ENCODE data around the gene EPB41L2.

EPB41L2 gene

GRCh38 chr6:131001111-131001736 is 61.8 kb downstream of the EPB41L2 start:
- H3K4me3 ChIP-seq (ENCODE audit: low read depth, low read length): no peak overlapping the region
- TF ChIP-seq CTCF (IDR thresholded peaks at IDR 0.05; ENCODE audit: borderline replicate concordance, insufficient read depth, low read depth, low read length): no peak

GRCh38 chr6:131000544-131000943 is 62.5 kb downstream of the EPB41L2 start:
- no peak for TF ChIP-seq CTCF (IDR thresholded peaks at IDR 0.05; ENCODE audit: borderline replicate concordance, insufficient read depth, low read depth, low read length)

GRCh38 chr6:130997061-130997753 is 65.8 kb downstream of the EPB41L2 start:
- H3K4me3 ChIP-seq (ENCODE audit: low read depth, low read length): no peak overlapping the region
- no peak for TF ChIP-seq CTCF (IDR thresholded peaks at IDR 0.05; ENCODE audit: borderline replicate concordance, insufficient read depth, low read depth, low read length)

More at GRCh38 chr6:131000544-131000943, 62.5 kb downstream of the EPB41L2 start:
- no peak overlapping the region for H3K4me3 ChIP-seq (ENCODE audit: low read depth, low read length)

GRCh38 chr6:130996635-130997034 is 66.4 kb downstream of the EPB41L2 start:
- no peak for TF ChIP-seq CTCF (IDR thresholded peaks at IDR 0.05; ENCODE audit: borderline replicate concordance, insufficient read depth, low read depth, low read length)
- no peak overlapping the region for H3K4me3 ChIP-seq (ENCODE audit: low read depth, low read length)

GRCh38 chr6:130995783-130996447 is 67.1 kb downstream of the EPB41L2 start:
- TF ChIP-seq CTCF (IDR thresholded peaks at IDR 0.05; ENCODE audit: borderline replicate concordance, insufficient read depth, low read depth, low read length): no peak
- H3K4me3 ChIP-seq (ENCODE audit: low read depth, low read length): no peak overlapping the region

- no peak overlapping the region for H3K4me3 ChIP-seq (ENCODE audit: low read depth, low read length)
- TF ChIP-seq CTCF (IDR thresholded peaks at IDR 0.05; ENCODE audit: borderline replicate concordance, insufficient read depth, low read depth, low read length): no peak
Observed at GRCh38 chr6:130994319-130995097, 68.5 kb downstream of the EPB41L2 start.

Measured in GM12875 (cell line).